ENCODE measurements around the gene GHRH. TPM values are rescaled to one million over a fixed set of nuclear protein-coding genes. Genes with fewer than 3 reads are reported as not detected.

Gene GHRH
- total RNA-seq, 1 experiment from 2014 or later, result not detected

- Histone ChIP-seq H3K27me3 (ENCODE audit: insufficient read depth, low read length) (no peaks in the 10 kb centered on the region), H2BK15ac (ENCODE audit: low read depth, low read length) (no peak overlapping the region), H2BK5ac (ENCODE audit: insufficient read length, low read length) (no peak overlapping the region), H3K9me3 (ENCODE audit: control insufficient read depth, low read depth, low read length) (no peaks in the 10 kb centered on the region), H3K23ac (ENCODE audit: insufficient read length, low read depth, low read length) (no peak overlapping the region), H4K8ac (replicated peaks; ENCODE audit: insufficient read length, low read depth, low read length) (no peak overlapping the region), H2BK120ac (ENCODE audit: low read depth, low read length, poor library complexity, severe bottlenecking) (no peak overlapping the region), H3K56ac (ENCODE audit: insufficient read length, low read depth, low read length) (no peak overlapping the region), H3K4ac (ENCODE audit: low read depth, low read length) (no peak overlapping the region), H4K91ac (ENCODE audit: insufficient read length, low read depth, low read length) (no peak overlapping the region), H4K20me1 (ENCODE audit: control insufficient read depth, insufficient read depth, insufficient read length) (no peaks in the 10 kb centered on the region), H2AK5ac (ENCODE audit: insufficient read length, low read length) (no peak overlapping the region), H3K4me2 (ENCODE audit: insufficient read depth, insufficient read length, low read length) (no peak overlapping the region), H3K27ac (ENCODE audit: insufficient read length, low read depth, low read length) (no peak overlapping the region), H3T11ph (ENCODE audit: low read length) (no peak overlapping the region), H3K9ac (ENCODE audit: extremely low read depth, insufficient read length, low read length) (no peak overlapping the region), H3K4me1 (ENCODE audit: insufficient read depth, low read length) (no peaks in the 10 kb centered on the region; the same call in 1 of the 2 replicates), H3K23me2 (ENCODE audit: insufficient read length, low read depth, low read length, poor library complexity, severe bottlenecking) (no peaks in the 10 kb centered on the region), H2BK20ac (ENCODE audit: low read depth, low read length, poor library complexity, severe bottlenecking) (no peak overlapping the region), H4K5ac (ENCODE audit: insufficient read length, low read depth, low read length) (no peak overlapping the region), H2BK12ac (ENCODE audit: insufficient read length, low read depth, low read length) (no peak overlapping the region), H3K79me2 (ENCODE audit: insufficient read depth, low read length) (no peaks in the 10 kb centered on the region), H3K14ac (ENCODE audit: insufficient read depth, low read length) (no peak overlapping the region), H3K18ac (ENCODE audit: insufficient read length, low read depth, low read length) (no peak overlapping the region), H3K79me1 (ENCODE audit: insufficient read depth, low read depth, low read length, poor library complexity, severe bottlenecking) (no peaks in the 10 kb centered on the region), H2AFZ (ENCODE audit: low read length) (no peak overlapping the region)
- DNase-seq, result no peak
- Mint-ChIP-seq H3K9me3 (no peaks in the 10 kb centered on the region), H3K27ac (no peak overlapping the region), H3K27me3 (ENCODE audit: low read depth) (peaks cover 2% of the 10 kb centered on the region; the same call in 1 of the 2 replicates), H3K4me1 (peaks cover 10 to 34% of the 10 kb centered on the region in 2 experiments), H3K4me3 (no peak overlapping the region), H3K36me3 (ENCODE audit: insufficient read depth in 1 of 3, low read depth in 3 of 3) (no peaks in the 10 kb centered on the region)
- no CpG with 5 or more reads among the region's 12 CpGs for WGBS (ENCODE audit: extremely low coverage, insufficient read length, low lambda C conversion rate)
- no peak for TF ChIP-seq CTCF (conservative IDR thresholded peaks at IDR 0.05)
Measured at GRCh38 chr20:37278966-37279590, 17.5 kb upstream of the GHRH start.
